Kidney (tissue), 14 donors: ENCODE data around the gene ZNF469. TPM values are rescaled to one million over a fixed set of nuclear protein-coding genes. Genes with fewer than 3 reads are reported as not detected.
A peak's percentile ranks its signal among the peaks of the same experiment; 100 is the strongest.

Experiments
- DNase-seq, 5 donors: peaks; one replicate each; pipeline ENCODE4 v3.0.0-alpha.2; 2013 to 2020
- FAIRE-seq: peaks from 2 replicates; lab custom pipeline; 2012; peaks lifted over from hg19 to GRCh38; lab: Jason Lieb, UNC
- H3K27ac ChIP-seq, 2 donors: one replicate each; pipeline ENCODE4 v1.7.0; 2013; ENCODE audit warnings: low read depth in 2 of 2, low read length in 2 of 2, inconsistent platforms in 1 of 2
- H3K27me3 ChIP-seq: one replicate; pipeline ENCODE4 v1.7.1; 2013; ENCODE audit warnings: low read length, inconsistent platforms; ENCODE audit not compliant: control insufficient read depth, insufficient read depth
- H3K36me3 ChIP-seq, 3 donors: one replicate each; pipeline versions ENCODE4 v1.7.0 to v1.7.1; 2013; ENCODE audit warnings: low read length in 3 of 3, control low read depth in 1 of 3, inconsistent platforms in 1 of 3; ENCODE audit not compliant: insufficient read depth in 3 of 3, control insufficient read depth in 2 of 3
- H3K4me1 ChIP-seq, 3 donors: one replicate each; pipeline versions ENCODE4 v1.7.0 to v1.7.1; 2013; ENCODE audit warnings: low read length in 3 of 3, inconsistent platforms in 1 of 3, low read depth in 1 of 3; ENCODE audit not compliant: control insufficient read depth in 2 of 3, insufficient read depth in 2 of 3
- H3K4me3 ChIP-seq, 3 donors: one replicate each; pipeline versions ENCODE4 v1.7.0 to v1.8.1; 2013; ENCODE audit warnings: low read length in 3 of 3, control low read depth in 1 of 3, inconsistent platforms in 1 of 3
- H3K9ac ChIP-seq, 3 donors: one replicate each; pipeline versions ENCODE4 v1.7.0 to v1.7.1; 2013; ENCODE audit warnings: low read length in 3 of 3, control low read depth in 1 of 3, inconsistent platforms in 1 of 3
- H3K9me3 ChIP-seq, 3 donors: one replicate each; pipeline versions ENCODE4 v1.7.0 to v1.7.1; 2013; ENCODE audit warnings: low read length in 3 of 3, control low read depth in 1 of 3, inconsistent platforms in 1 of 3; ENCODE audit not compliant: control insufficient read depth in 2 of 3, insufficient read depth in 1 of 3
- intact Hi-C: fragments of 100-400 bp; cut with DNase I; formaldehyde crosslinking; loops from one replicate; pipeline ENCODE4 v1.11.1; 2022
- polyA plus RNA-seq: library from polyadenylated mRNA; stranded (reverse); fragments of 350-450 nt; fragmentation: Illumina TruSeq; extraction: RNeasy Lipid Tissue Mini Kit (QIAGEN cat#74804); gene quantifications from one replicate; pipeline ENCODE4 v1.2.3, GENCODE V29; 2014; ENCODE audit warnings: low read depth, low replicate concordance; ENCODE audit not compliant: insufficient read depth
- total RNA-seq: library from RNA; stranded (reverse); fragmentation: NEBNext Ultra II Directional; extraction: Animal tissue kit (Norgen Biotek cat#: 25700); gene quantifications from one replicate; pipeline ENCODE4 v1.2.1, GENCODE V29; 2021
- TF ChIP-seq, protein P1 (sequence below): IDR thresholded peaks from 3 replicates; pipeline ENCODE4 v1.5.1; 2012; ENCODE audit warnings: mild to moderate bottlenecking, moderate library complexity, borderline replicate concordance; ENCODE audit not compliant: insufficient read depth; ENCODE audit errors: extremely low read depth
- donor health status: control.
- donor health status: control.
- donor health status: control.
- donor health status: control.
- donor health status: control.
- donor health status: DM: yes; HTN: yes; CAD: no.
- donor health status: Normal renal cell carcinoma (clear cell type).

ZNF469 gene
- total and polyA plus RNA-seq, 2 donors from 2014 or later: 0.09 to 1.6 TPM

DNA sequence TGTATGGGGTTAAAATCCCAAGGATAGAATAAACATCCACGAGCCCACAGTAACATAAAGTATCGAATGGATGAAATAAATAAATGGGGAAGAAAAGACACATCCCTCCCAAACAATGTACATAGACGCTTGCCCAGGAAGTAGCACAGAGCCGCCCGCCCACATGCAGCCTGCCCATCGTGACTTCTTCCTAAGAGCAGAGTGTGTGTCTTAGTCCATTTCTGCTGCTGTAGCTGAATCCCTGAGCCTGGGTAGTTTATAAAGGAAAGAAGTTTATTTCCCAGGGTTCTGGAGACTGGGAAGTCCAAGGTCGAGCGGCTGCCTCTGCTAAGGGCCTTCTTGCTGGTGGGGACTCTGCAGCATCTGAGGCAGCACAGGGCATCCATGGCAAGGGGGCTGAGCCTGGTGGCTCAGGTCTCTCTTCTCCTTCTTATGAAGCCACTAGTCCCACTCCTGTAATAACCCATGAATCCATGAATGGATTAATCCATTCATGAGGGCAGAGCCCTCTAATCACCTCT, 39.4 kb upstream of the ZNF469 start:
- Histone ChIP-seq H3K9me3 (peaks cover 0 to 3% (median 0%) of the 10 kb centered on the region in 3 donors), H3K4me1 (no peaks in the 10 kb centered on the region), H3K27ac (no peak overlapping the region), H3K9ac (no peak overlapping the region), H3K4me3 (no peak overlapping the region), H3K27me3 (no peaks in the 10 kb centered on the region), H3K36me3 (no peaks in the 10 kb centered on the region)
- TF ChIP-seq, protein P1, sequence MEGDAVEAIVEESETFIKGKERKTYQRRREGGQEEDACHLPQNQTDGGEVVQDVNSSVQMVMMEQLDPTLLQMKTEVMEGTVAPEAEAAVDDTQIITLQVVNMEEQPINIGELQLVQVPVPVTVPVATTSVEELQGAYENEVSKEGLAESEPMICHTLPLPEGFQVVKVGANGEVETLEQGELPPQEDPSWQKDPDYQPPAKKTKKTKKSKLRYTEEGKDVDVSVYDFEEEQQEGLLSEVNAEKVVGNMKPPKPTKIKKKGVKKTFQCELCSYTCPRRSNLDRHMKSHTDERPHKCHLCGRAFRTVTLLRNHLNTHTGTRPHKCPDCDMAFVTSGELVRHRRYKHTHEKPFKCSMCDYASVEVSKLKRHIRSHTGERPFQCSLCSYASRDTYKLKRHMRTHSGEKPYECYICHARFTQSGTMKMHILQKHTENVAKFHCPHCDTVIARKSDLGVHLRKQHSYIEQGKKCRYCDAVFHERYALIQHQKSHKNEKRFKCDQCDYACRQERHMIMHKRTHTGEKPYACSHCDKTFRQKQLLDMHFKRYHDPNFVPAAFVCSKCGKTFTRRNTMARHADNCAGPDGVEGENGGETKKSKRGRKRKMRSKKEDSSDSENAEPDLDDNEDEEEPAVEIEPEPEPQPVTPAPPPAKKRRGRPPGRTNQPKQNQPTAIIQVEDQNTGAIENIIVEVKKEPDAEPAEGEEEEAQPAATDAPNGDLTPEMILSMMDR: no peak
- intact Hi-C loops: no loop called here
- FAIRE-seq (no peak), DNase-seq (peak in 1 of 5 donors; percentile 26)

DNA sequence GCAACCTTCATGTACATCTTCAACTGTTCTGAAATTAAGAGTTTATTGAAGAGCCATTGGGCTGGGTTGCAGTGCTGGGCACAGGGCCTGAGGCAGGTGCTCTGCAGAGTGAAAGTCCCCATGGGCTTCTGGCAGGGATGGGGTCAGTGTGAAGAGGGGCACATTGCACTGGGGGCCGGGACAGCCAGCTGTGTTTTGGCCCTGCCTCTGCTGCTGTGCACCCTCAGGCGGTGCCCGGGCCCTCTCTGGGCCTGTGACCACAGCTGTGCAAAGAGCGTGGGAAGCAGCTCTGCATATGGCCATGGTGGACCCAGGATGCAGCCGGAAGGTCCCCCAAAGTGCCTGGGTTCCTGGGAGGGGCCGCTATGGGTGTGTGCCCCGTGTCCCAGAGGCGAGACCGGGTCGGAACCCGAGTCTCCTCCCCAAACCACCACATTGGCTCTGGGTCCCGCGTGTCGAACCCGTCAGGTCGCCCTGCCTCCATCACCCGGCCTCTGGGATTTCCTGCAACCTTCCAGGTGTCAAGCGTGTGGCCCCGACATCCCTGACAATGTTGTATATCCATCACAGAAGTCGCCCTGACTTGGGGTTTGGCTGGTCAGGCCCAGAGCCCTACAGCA, 38.2 kb upstream of the ZNF469 start:
- no peak overlapping the region for H3K4me3 ChIP-seq

DNA sequence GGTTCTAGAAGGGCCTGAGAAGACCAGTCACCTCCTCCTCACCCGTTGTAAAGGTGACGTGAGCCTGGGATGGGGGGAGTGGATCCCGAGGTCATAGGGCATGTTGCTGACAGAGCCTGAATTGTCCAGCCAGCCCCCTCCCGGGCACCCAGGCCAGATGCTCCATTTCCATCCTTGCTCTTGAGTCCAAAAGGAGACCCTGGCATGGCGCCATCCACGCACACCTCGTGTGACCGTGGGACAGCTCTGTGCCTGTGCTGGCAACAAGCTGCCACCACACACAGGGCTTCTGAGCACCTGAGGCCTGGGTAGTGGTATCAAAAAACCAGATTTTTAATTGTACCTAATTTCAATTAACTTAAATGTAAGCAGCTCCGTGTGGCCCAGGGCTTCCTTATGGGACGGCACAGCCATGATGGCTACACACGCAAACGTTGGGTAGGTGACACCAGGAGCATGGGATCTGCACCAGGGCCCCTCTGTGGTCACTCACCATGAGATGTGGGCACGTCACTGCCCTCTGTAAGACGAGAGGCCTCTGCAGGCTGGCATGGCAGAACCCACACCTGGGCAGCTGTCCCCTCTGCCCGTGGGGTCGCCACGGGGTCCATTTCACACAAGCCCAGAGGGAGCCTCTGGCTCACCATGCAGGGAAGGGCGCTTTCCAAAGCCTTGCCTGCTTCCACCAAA, 37.6 kb upstream of the ZNF469 start:
- DNase-seq: peak in 1 of 5 donors; percentile 72
- TF ChIP-seq, protein P1: no peak
- Histone ChIP-seq H3K9me3 (peaks cover 0 to 3% (median 0%) of the 10 kb centered on the region in 3 donors), H3K36me3 (no peaks in the 10 kb centered on the region), H3K4me1 (no peaks in the 10 kb centered on the region), H3K4me3 (no peak overlapping the region), H3K27me3 (no peaks in the 10 kb centered on the region), H3K27ac (no peak overlapping the region), H3K9ac (no peak overlapping the region)
- intact Hi-C loops: no loop called here
- no peak for FAIRE-seq

More for the DNA sequence above, 38.2 kb upstream of the ZNF469 start:
- no peaks in the 10 kb centered on the region for H3K4me1 ChIP-seq
- H3K27ac ChIP-seq: no peak overlapping the region
- no peaks in the 10 kb centered on the region for H3K27me3 ChIP-seq
- no peaks in the 10 kb centered on the region for H3K36me3 ChIP-seq
- H3K9ac ChIP-seq: no peak overlapping the region
- DNase-seq: peak in 1 of 5 donors; percentile 56
- intact Hi-C loops: no loop called here
- H3K9me3 ChIP-seq: peaks cover 0 to 3% (median 0%) of the 10 kb centered on the region in 3 donors
- TF ChIP-seq, protein P1: no peak
- no peak for FAIRE-seq
